HepG2 (cell line): ENCODE results near the gene ZNF425. TPM values are rescaled to one million over a fixed set of nuclear protein-coding genes. Genes with fewer than 3 reads are reported as not detected.

ENCODE experiments used
- ATAC-seq: fragments of 200-7000 bp; cut with Tn5 transposase; 3 replicates; pipeline ENCODE4 v1.9.1; 2020; ENCODE audit warnings: mild to moderate bottlenecking, moderate library complexity
- BruUV-seq: library from RNA; stranded (reverse); fragments of 400-500 nt; replicated peaks from 2 replicates; lab custom pipeline; 2021; lab: Mats Ljungman, UMichigan
- CTCF ChIA-PET: fragments of 300-600 bp; formaldehyde crosslinking; extraction: SDS; loops from one replicate; lab custom pipeline; 2021; ENCODE audit warnings: low total read pairs, inconsistent platforms, low intra/inter-chr PET ratio; lab: Yijun Ruan, JAX
- POLR2A ChIA-PET: fragments of 350-600 bp; sonication (Branson Sonifier 250); formaldehyde crosslinking; loops from one replicate; lab custom pipeline; 2020; ENCODE audit warnings: antibody characterized with exemption, inconsistent platforms; lab: Yijun Ruan, JAX
- DNase-seq: peaks from one replicate; pipeline ENCODE4 v3.0.0-alpha.2; 2015; ENCODE audit warnings: low spot score
- FAIRE-seq: peaks from 3 replicates; lab custom pipeline; 2011; peaks lifted over from hg19 to GRCh38; lab: Jason Lieb, UNC
- H2AFZ ChIP-seq: one replicate; pipeline ENCODE4 v1.6.1; 2011; ENCODE audit warnings: low read length, inconsistent platforms
- H3K27ac ChIP-seq: fragments of 300-600 bp; 3 replicates; pipeline ENCODE4 v1.8.0; 2011; ENCODE audit warnings: mixed run types, mild to moderate bottlenecking, mixed read lengths, low read length, inconsistent platforms; ENCODE audit not compliant: insufficient read depth; ENCODE audit errors: extremely low read length
- H3K27me3 ChIP-seq, 2 experiments: fragments of 200-600 bp in 1 of 2; 2 replicates in 1 of 2; 3 replicates in 1 of 2; pipeline versions ENCODE4 v1.6.0 to v1.8.0; 2011; ENCODE audit warnings: low read length in 2 of 2, mild to moderate bottlenecking in 2 of 2, moderate library complexity in 2 of 2, inconsistent platforms in 1 of 2; ENCODE audit not compliant: insufficient read depth in 2 of 2, control insufficient read depth in 1 of 2
- H3K36me3 ChIP-seq, 2 experiments: fragments of 200-600 bp in 1 of 2; replicated peaks in 1 of 2; 2 replicates in 1 of 2; 3 replicates in 1 of 2; pipeline versions ENCODE4 v1.5.1 to v1.8.0; 2011; ENCODE audit warnings: low read length in 2 of 2, inconsistent platforms in 1 of 2; ENCODE audit not compliant: insufficient read depth in 2 of 2, control insufficient read depth in 1 of 2
- H3K4me1 ChIP-seq: 2 replicates; pipeline ENCODE4 v1.5.1; 2012; ENCODE audit warnings: low read length, inconsistent platforms; ENCODE audit not compliant: insufficient read depth
- H3K4me2 ChIP-seq: 2 replicates; pipeline ENCODE4 v1.6.0; 2011; ENCODE audit warnings: low read depth, low read length, inconsistent platforms
- H3K4me3 ChIP-seq, 3 experiments: fragments of 200-600 bp in 1 of 3; sonication (generic), shearing (Covaris generic) in 1 of 3; replicated peaks in 1 of 3; 2 replicates each; pipeline ENCODE4 v1.5.1; 2011 to 2016; ENCODE audit warnings: low read length in 3 of 3, inconsistent platforms in 2 of 3, low read depth in 2 of 3, mild to moderate bottlenecking in 2 of 3, control low read depth in 1 of 3, mixed read lengths in 1 of 3; ENCODE audit not compliant: insufficient read depth in 1 of 3
- H3K79me2 ChIP-seq: one replicate; pipeline ENCODE4 v1.6.1; 2011; ENCODE audit warnings: low read length, inconsistent platforms; ENCODE audit not compliant: insufficient read depth
- H3K9ac ChIP-seq: 2 replicates; pipeline ENCODE4 v1.6.0; 2011; ENCODE audit warnings: mild to moderate bottlenecking, low read depth, low read length, inconsistent platforms; ENCODE audit not compliant: insufficient read depth
- H3K9me3 ChIP-seq: 2 replicates; pipeline ENCODE4 v1.5.1; 2012; ENCODE audit warnings: mild to moderate bottlenecking, low read length
- H4K20me1 ChIP-seq: 2 replicates; pipeline ENCODE4 v1.6.0; 2011; ENCODE audit warnings: inconsistent platforms, mild to moderate bottlenecking, low read length, moderate library complexity; ENCODE audit not compliant: insufficient read depth
- DMTF1 ChIP-seq: sonication (generic); formaldehyde crosslinking; IDR thresholded peaks from 2 replicates; pipeline ENCODE4 v1.4.0; 2020; ENCODE audit warnings: mild to moderate bottlenecking, missing genetic modification reagents
- ETS1 ChIP-seq: sonication (generic); formaldehyde crosslinking; IDR thresholded peaks from 2 replicates; pipeline ENCODE4 v1.4.0; 2020; ENCODE audit warnings: missing genetic modification reagents
- FOXO4 ChIP-seq: sonication (generic); formaldehyde crosslinking; conservative IDR thresholded peaks from 2 replicates; pipeline ENCODE4 v1.8.1; 2023; ENCODE audit warnings: missing genetic modification reagents
- MATR3 ChIP-seq: sonication (generic); formaldehyde crosslinking; IDR thresholded peaks from 2 replicates; pipeline ENCODE4 v1.4.0; 2020; ENCODE audit warnings: missing genetic modification reagents
- ZBTB2 ChIP-seq: sonication (generic); formaldehyde crosslinking; IDR thresholded peaks from 2 replicates; pipeline ENCODE4 v1.8.0; 2022; ENCODE audit warnings: low read depth, missing genetic modification reagents
- ZFP36L2 ChIP-seq: sonication (generic); formaldehyde crosslinking; IDR thresholded peaks from 2 replicates; pipeline ENCODE4 v1.4.0; 2020; ENCODE audit warnings: missing genetic modification reagents
- ZNF18 ChIP-seq: sonication (generic); formaldehyde crosslinking; IDR thresholded peaks from 2 replicates; pipeline ENCODE4 v1.8.0; 2022; ENCODE audit warnings: mild to moderate bottlenecking, missing genetic modification reagents; ENCODE audit not compliant: insufficient replicate concordance
- ZNF556 ChIP-seq: sonication (generic); formaldehyde crosslinking; IDR thresholded peaks from 2 replicates; pipeline ENCODE4 v1.4.0; 2020; ENCODE audit warnings: mild to moderate bottlenecking, missing genetic modification reagents, borderline replicate concordance
- ZNF737 ChIP-seq: sonication (generic); formaldehyde crosslinking; IDR thresholded peaks from 2 replicates; pipeline ENCODE4 v1.5.0; 2020; ENCODE audit warnings: missing genetic modification reagents, mild to moderate bottlenecking, borderline replicate concordance
- WGBS: methylation state at CpG from one replicate; pipeline ENCODE4 v1.1.6; 2017; ENCODE audit warnings: low lambda C conversion rate; 5-methylcytosine and 5-hydroxymethylcytosine counted together
- in situ Hi-C: cut with HindIII; loops from 2 replicates; pipeline ENCODE4 v1.10.0; 2017; ENCODE audit warnings: low pct_unique_long_range_greater_than_20kb; ENCODE audit not compliant: extremely low pct_ligation_motif_present
- intact Hi-C: fragments of 100-400 bp; cut with micrococcal nuclease; formaldehyde crosslinking; loops from one replicate; pipeline ENCODE4 v1.10.0; 2022; ENCODE audit not compliant: unreplicated experiment
- polyA plus RNA-seq, 8 experiments: library from polyadenylated mRNA; depleted of rRNA in 3 of 8; stranded (reverse) in 7 of 8; unstranded in 1 of 8; fragments of >200 nt; fragmentation: Illumina TruSeq in 4 of 8; extraction: Trizol in 4 of 8; gene quantifications; 2 replicates each; pipeline versions ENCODE4 v1.2.1 to v1.2.3, GENCODE V29; 2011 to 2016; ENCODE audit warnings: low read depth in 4 of 8, missing spikeins in 1 of 8, mixed read lengths in 1 of 8; ENCODE audit not compliant: insufficient read depth in 1 of 8
- total RNA-seq, 5 experiments: library from RNA; depleted of rRNA; stranded (reverse); fragments of >200 nt; fragmentation: Illumina TruSeq; extraction: Trizol; gene quantifications; 2 replicates each; pipeline ENCODE4 v1.2.3, GENCODE V29; 2016; ENCODE audit warnings: low read depth in 1 of 5

Gene ZNF425
- total and polyA plus RNA-seq, 2 of the 13 experiments (the other 11 are each of a cell fraction or from before 2014, with no cell fraction given) = 0.51 to 1.1 TPM

- Histone ChIP-seq H3K4me3 (no peak overlapping the region), H3K9me3 (no peaks in the 10 kb centered on the region), H3K9ac (no peak overlapping the region), H3K27ac (no peak overlapping the region), H3K36me3 (peaks cover 6 to 20% of the 10 kb centered on the region in 2 experiments; a peak in 4 of 5 replicates), H3K79me2 (peaks cover 21% of the 10 kb centered on the region), H3K27me3 (no peaks in the 10 kb centered on the region), H2AFZ (no peak overlapping the region), H4K20me1 (no peaks in the 10 kb centered on the region), H3K4me2 (no peak overlapping the region), H3K4me1 (peaks cover 19% of the 10 kb centered on the region; the same call in 1 of the 2 replicates)
- no peak for ATAC-seq
- ChIA-PET POLR2A (no interaction called here), CTCF (no interaction called here)
- no peak for DNase-seq
- in situ Hi-C loops (no loop called here), intact Hi-C loops (no loop called here)
- no TSS peak for BruUV-seq
- TF ChIP-seq MATR3 (CRISPR knock-in tag) = no peak
- no peak for TF ChIP-seq DMTF1 (CRISPR knock-in tag)
- no peak for TF ChIP-seq ETS1 (CRISPR knock-in tag)
- TF ChIP-seq FOXO4 (CRISPR knock-in tag) = no peak
- TF ChIP-seq ZNF737 (CRISPR knock-in tag) = no peak
- no peak for TF ChIP-seq ZNF556 (CRISPR knock-in tag)
- TF ChIP-seq ZNF18 (CRISPR knock-in tag) = no peak
- no peak for TF ChIP-seq ZBTB2 (CRISPR knock-in tag)
- TF ChIP-seq ZFP36L2 = no peak
- FAIRE-seq = no peak
- 98% methylated on average over 11 of the region's 11 CpGs for WGBS
These were observed 27.9 kb upstream of the ZNF425 start for GRCh38 chr7:149154056-149154455.
